GM18505 (cell line): ENCODE data around the gene CEP43.

Experiments used
- ATAC-seq: cut with Tn5 transposase; IDR thresholded peaks from one replicate; pipeline ENCODE4 v1.9.1; 2021; ENCODE audit not compliant: unreplicated experiment
- POLR2A ChIP-seq: IDR thresholded peaks from 4 replicates; pipeline ENCODE4 v1.6.1; 2011; ENCODE audit warnings: borderline replicate concordance; ENCODE audit not compliant: insufficient read depth, insufficient read length; ENCODE audit errors: extremely low read depth

Gene CEP43

DNA sequence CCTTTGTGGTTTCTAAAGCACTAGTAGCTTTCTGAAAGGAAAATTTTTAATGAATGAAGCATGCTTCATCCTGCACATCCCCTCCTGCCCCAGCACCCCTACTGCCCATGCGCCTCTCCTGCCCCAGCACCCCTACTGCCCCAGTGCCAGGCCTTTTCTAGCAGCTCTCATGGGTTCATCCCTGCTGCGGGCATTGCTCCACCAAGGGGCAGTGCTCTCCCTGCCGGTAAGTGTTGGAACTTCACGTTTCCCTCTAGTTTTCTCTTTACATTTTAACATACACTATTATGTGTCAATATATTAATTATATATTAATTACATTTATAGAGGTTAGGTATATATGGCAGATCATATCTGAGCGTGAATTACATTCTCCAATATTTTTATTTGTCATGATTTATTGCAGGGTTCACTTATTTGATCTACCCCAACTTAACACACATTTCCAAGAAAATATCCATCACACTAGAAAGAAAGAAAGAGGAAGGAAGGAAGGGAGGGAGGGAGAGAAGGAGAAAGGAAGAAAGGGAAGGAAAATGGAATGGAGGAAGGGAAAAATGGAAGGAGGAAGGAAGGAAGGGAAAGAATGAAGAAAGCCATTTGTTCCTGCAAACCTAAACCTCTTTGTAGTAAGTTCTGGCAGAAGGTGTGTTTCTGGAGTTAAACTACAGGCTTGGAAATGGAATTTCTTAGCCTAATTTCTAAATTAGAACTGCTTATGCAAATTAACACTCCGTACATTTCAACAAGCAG lies 46.8 kb downstream of the CEP43 start:
- ATAC-seq: no peak
- no peak for TF ChIP-seq POLR2A

DNA sequence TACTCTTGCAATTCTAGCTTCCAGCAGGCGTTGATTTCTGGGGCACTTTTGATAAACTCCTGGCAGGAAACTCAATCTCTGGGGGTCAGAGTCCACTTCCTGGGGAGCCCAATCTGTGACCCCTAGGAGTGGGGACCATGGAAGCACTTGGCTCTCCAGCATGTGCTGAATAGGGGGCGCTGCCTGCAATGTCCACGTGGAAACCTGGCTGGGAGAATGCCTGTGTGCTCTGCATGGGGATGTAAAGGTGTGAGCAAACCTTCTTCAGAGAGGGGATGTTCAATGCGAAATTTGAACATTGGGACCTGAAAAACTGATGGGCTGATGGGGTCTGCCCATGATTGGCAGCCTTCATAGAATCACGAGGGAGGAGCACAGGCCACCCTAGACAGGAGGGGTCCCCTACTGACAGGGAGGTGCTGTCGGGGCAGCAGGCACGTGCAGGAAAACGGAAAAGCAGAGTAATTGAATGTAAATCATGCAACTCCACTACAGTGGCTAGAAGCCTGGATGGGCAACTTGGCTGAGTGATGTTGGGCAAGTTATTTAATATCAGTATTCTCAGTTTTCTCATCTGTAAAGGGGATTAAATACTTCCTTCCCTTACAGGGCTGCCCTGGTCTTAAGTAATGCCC lies 47.8 kb downstream of the CEP43 start:
- ATAC-seq: peak; percentile 19
- no peak for TF ChIP-seq POLR2A

DNA sequence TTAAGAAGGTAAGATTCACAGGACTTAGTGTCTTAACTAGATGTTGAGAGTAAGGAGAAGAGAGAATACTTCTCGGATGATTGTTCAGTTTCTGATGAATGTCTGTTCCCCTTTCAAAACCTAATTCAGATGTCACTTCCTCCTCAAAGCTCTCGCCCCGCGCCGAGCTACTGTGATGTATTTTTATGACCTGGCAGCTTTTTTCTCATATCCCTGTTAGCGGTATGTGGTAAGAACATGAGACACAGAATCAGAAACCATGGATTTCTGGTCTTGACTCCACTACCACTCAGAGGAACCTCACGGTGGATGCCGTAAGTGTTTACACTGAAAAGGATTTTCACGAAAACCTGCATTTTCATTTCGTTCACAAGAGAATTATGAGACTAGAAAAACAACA lies 48.4 kb downstream of the CEP43 start:
- TF ChIP-seq POLR2A: peak; percentile 44
- ATAC-seq: peak; percentile 82
